ENCODE results near the gene GLRX5.

Gene GLRX5

GRCh38 chr14:95497561-95498011 lies 37.3 kb upstream of the GLRX5 start:
- no peak overlapping the region for H2AFZ ChIP-seq (ENCODE audit: insufficient read depth, low read length, poor library complexity)
- H4K12ac ChIP-seq (ENCODE audit: low read depth, low read length), result no peak overlapping the region
- no peak overlapping the region for H3K18ac ChIP-seq (ENCODE audit: low read length)
- no peak overlapping the region for H2BK12ac ChIP-seq (ENCODE audit: low read length)
- no peak overlapping the region for H4K91ac ChIP-seq (ENCODE audit: low read depth, low read length)
- H4K8ac ChIP-seq (ENCODE audit: low read depth, low read length), result no peak overlapping the region
- WGBS (ENCODE audit: extremely low coverage, insufficient coverage, insufficient read length), result no CpG with 5 or more reads among the region's 9 CpGs
- H3K23ac ChIP-seq (ENCODE audit: low read length), result no peak overlapping the region
- H3K79me1 ChIP-seq (ENCODE audit: low read length), result no peaks in the 10 kb centered on the region
- H3K9me3 ChIP-seq (ENCODE audit: insufficient read depth, low read depth, low read length), result no peaks in the 10 kb centered on the region
- DNase-seq, result no peak
- no peak overlapping the region for H3K27ac ChIP-seq (ENCODE audit: low read depth, low read length)
- H3K36me3 ChIP-seq (ENCODE audit: control insufficient read depth in 1 of 2, insufficient read depth in 2 of 2, low read length in 2 of 2), result no peaks in the 10 kb centered on the region
- H3K27me3 ChIP-seq (ENCODE audit: insufficient read depth, low read length), result no peaks in the 10 kb centered on the region
- no peak overlapping the region for H3K4me2 ChIP-seq (ENCODE audit: low read length)
- peaks cover 3 to 10% of the 10 kb centered on the region in 2 experiments for H3K4me1 ChIP-seq (ENCODE audit: control insufficient read depth in 1 of 2, insufficient read depth in 2 of 2, low read length in 2 of 2)
- no peak overlapping the region for H2AK5ac ChIP-seq (ENCODE audit: low read length)
- H3K4ac ChIP-seq (ENCODE audit: low read depth, low read length), result no peak overlapping the region
- no peak overlapping the region for H3K9ac ChIP-seq (ENCODE audit: low read length)
- no peaks in the 10 kb centered on the region for H3K79me2 ChIP-seq (ENCODE audit: control insufficient read depth, insufficient read depth, low read length, poor library complexity)
- no peak overlapping the region for H3K4me3 ChIP-seq (ENCODE audit: low read depth, low read length)
- no peak overlapping the region for H2BK120ac ChIP-seq (ENCODE audit: insufficient read depth, low read length, poor library complexity)
- no peak overlapping the region for H2BK5ac ChIP-seq (ENCODE audit: low read depth, low read length, poor library complexity)
- no peak overlapping the region for H3K14ac ChIP-seq (ENCODE audit: low read length)

- H3K4me1 ChIP-seq (ENCODE audit: control insufficient read depth in 1 of 2, insufficient read depth in 2 of 2, low read length in 2 of 2), result peaks cover 3 to 10% of the 10 kb centered on the region in 2 experiments
- H3K27ac ChIP-seq (ENCODE audit: low read depth, low read length), result no peak overlapping the region
- no peaks in the 10 kb centered on the region for H3K9me3 ChIP-seq (ENCODE audit: insufficient read depth, low read depth, low read length)
- H4K91ac ChIP-seq (ENCODE audit: low read depth, low read length), result no peak overlapping the region
- no peak overlapping the region for H4K12ac ChIP-seq (ENCODE audit: low read depth, low read length)
- no peak overlapping the region for H2BK5ac ChIP-seq (ENCODE audit: low read depth, low read length, poor library complexity)
- no peak overlapping the region for H3K4me2 ChIP-seq (ENCODE audit: low read length)
- H3K36me3 ChIP-seq (ENCODE audit: control insufficient read depth in 1 of 2, insufficient read depth in 2 of 2, low read length in 2 of 2), result no peaks in the 10 kb centered on the region
- H3K79me2 ChIP-seq (ENCODE audit: control insufficient read depth, insufficient read depth, low read length, poor library complexity), result no peaks in the 10 kb centered on the region
- WGBS (ENCODE audit: extremely low coverage, insufficient coverage, insufficient read length), result no CpG with 5 or more reads among the region's 9 CpGs
- no peak for DNase-seq
- no peak overlapping the region for H2AK5ac ChIP-seq (ENCODE audit: low read length)
- H3K14ac ChIP-seq (ENCODE audit: low read length), result no peak overlapping the region
- H3K18ac ChIP-seq (ENCODE audit: low read length), result no peak overlapping the region
- no peak overlapping the region for H3K9ac ChIP-seq (ENCODE audit: low read length)
- no peak overlapping the region for H2BK120ac ChIP-seq (ENCODE audit: insufficient read depth, low read length, poor library complexity)
- H3K79me1 ChIP-seq (ENCODE audit: low read length), result no peaks in the 10 kb centered on the region
- no peak overlapping the region for H3K4me3 ChIP-seq (ENCODE audit: low read depth, low read length)
- no peaks in the 10 kb centered on the region for H3K27me3 ChIP-seq (ENCODE audit: insufficient read depth, low read length)
- no peak overlapping the region for H2BK12ac ChIP-seq (ENCODE audit: low read length)
- H2AFZ ChIP-seq (ENCODE audit: insufficient read depth, low read length, poor library complexity), result no peak overlapping the region
- no peak overlapping the region for H3K23ac ChIP-seq (ENCODE audit: low read length)
- no peak overlapping the region for H3K4ac ChIP-seq (ENCODE audit: low read depth, low read length)
- no peak overlapping the region for H4K8ac ChIP-seq (ENCODE audit: low read depth, low read length)
Observed at GRCh38 chr14:95498622-95499353, 36.1 kb upstream of the GLRX5 start.

- Histone ChIP-seq H3K79me2 (ENCODE audit: control insufficient read depth, insufficient read depth, low read length, poor library complexity) (no peaks in the 10 kb centered on the region), H2BK12ac (ENCODE audit: low read length) (no peak overlapping the region), H4K91ac (ENCODE audit: low read depth, low read length) (no peak overlapping the region), H3K9me3 (ENCODE audit: insufficient read depth, low read depth, low read length) (no peaks in the 10 kb centered on the region), H3K23ac (ENCODE audit: low read length) (no peak overlapping the region), H3K27ac (ENCODE audit: low read depth, low read length) (no peak overlapping the region), H2AFZ (ENCODE audit: insufficient read depth, low read length, poor library complexity) (no peak overlapping the region), H3K14ac (ENCODE audit: low read length) (no peak overlapping the region), H3K18ac (ENCODE audit: low read length) (no peak overlapping the region), H3K4me2 (ENCODE audit: low read length) (no peak overlapping the region), H4K8ac (ENCODE audit: low read depth, low read length) (no peak overlapping the region), H2AK5ac (ENCODE audit: low read length) (no peak overlapping the region), H3K4ac (ENCODE audit: low read depth, low read length) (no peak overlapping the region), H2BK5ac (ENCODE audit: low read depth, low read length, poor library complexity) (no peak overlapping the region), H3K9ac (ENCODE audit: low read length) (no peak overlapping the region), H3K36me3 (ENCODE audit: control insufficient read depth in 1 of 2, insufficient read depth in 2 of 2, low read length in 2 of 2) (no peaks in the 10 kb centered on the region), H3K4me3 (ENCODE audit: low read depth, low read length) (no peak overlapping the region), H3K27me3 (ENCODE audit: insufficient read depth, low read length) (no peaks in the 10 kb centered on the region), H2BK120ac (ENCODE audit: insufficient read depth, low read length, poor library complexity) (no peak overlapping the region), H4K12ac (ENCODE audit: low read depth, low read length) (no peak overlapping the region), H3K79me1 (ENCODE audit: low read length) (no peaks in the 10 kb centered on the region), H3K4me1 (ENCODE audit: control insufficient read depth in 1 of 2, insufficient read depth in 2 of 2, low read length in 2 of 2) (peaks cover 3 to 10% of the 10 kb centered on the region in 2 experiments)
- DNase-seq, result peak; percentile 23 to 77
- no CpG with 5 or more reads among the region's 1 CpG for WGBS (ENCODE audit: extremely low coverage, insufficient coverage, insufficient read length)
Observed at GRCh38 chr14:95499354-95499750, 35.5 kb upstream of the GLRX5 start.

GRCh38 chr14:95500201-95500681 lies 34.6 kb upstream of the GLRX5 start:
- Histone ChIP-seq H2AFZ (ENCODE audit: insufficient read depth, low read length, poor library complexity) (no peak overlapping the region), H2AK5ac (ENCODE audit: low read length) (no peak overlapping the region), H3K4ac (ENCODE audit: low read depth, low read length) (no peak overlapping the region), H2BK5ac (ENCODE audit: low read depth, low read length, poor library complexity) (no peak overlapping the region), H3K79me1 (ENCODE audit: low read length) (no peaks in the 10 kb centered on the region), H4K12ac (ENCODE audit: low read depth, low read length) (no peak overlapping the region), H3K18ac (ENCODE audit: low read length) (no peak overlapping the region), H3K79me2 (ENCODE audit: control insufficient read depth, insufficient read depth, low read length, poor library complexity) (no peaks in the 10 kb centered on the region), H4K91ac (ENCODE audit: low read depth, low read length) (no peak overlapping the region), H3K4me2 (ENCODE audit: low read length) (no peak overlapping the region), H3K4me3 (ENCODE audit: low read depth, low read length) (no peak overlapping the region), H3K27me3 (ENCODE audit: insufficient read depth, low read length) (no peaks in the 10 kb centered on the region), H2BK120ac (ENCODE audit: insufficient read depth, low read length, poor library complexity) (no peak overlapping the region), H3K23ac (ENCODE audit: low read length) (no peak overlapping the region), H3K14ac (ENCODE audit: low read length) (no peak overlapping the region), H3K9me3 (ENCODE audit: insufficient read depth, low read depth, low read length) (no peaks in the 10 kb centered on the region), H3K27ac (ENCODE audit: low read depth, low read length) (no peak overlapping the region), H3K36me3 (ENCODE audit: control insufficient read depth in 1 of 2, insufficient read depth in 2 of 2, low read length in 2 of 2) (no peaks in the 10 kb centered on the region), H3K4me1 (ENCODE audit: control insufficient read depth in 1 of 2, insufficient read depth in 2 of 2, low read length in 2 of 2) (peaks cover 3 to 10% of the 10 kb centered on the region in 2 experiments), H4K8ac (ENCODE audit: low read depth, low read length) (no peak overlapping the region), H2BK12ac (ENCODE audit: low read length) (no peak overlapping the region), H3K9ac (ENCODE audit: low read length) (no peak overlapping the region)
- WGBS (ENCODE audit: extremely low coverage, insufficient coverage, insufficient read length), result no CpG with 5 or more reads among the region's 14 CpGs
- DNase-seq, result peak in 1 of 2 donors; percentile 1
